Measurements from ENCODE around the gene BCAR1.
"Not testable (repeated sequence)": the region's sequence is repeated elsewhere in the genome, so short reads cannot be mapped to it uniquely, and the experiment has no call there.

BCAR1 gene

DNA sequence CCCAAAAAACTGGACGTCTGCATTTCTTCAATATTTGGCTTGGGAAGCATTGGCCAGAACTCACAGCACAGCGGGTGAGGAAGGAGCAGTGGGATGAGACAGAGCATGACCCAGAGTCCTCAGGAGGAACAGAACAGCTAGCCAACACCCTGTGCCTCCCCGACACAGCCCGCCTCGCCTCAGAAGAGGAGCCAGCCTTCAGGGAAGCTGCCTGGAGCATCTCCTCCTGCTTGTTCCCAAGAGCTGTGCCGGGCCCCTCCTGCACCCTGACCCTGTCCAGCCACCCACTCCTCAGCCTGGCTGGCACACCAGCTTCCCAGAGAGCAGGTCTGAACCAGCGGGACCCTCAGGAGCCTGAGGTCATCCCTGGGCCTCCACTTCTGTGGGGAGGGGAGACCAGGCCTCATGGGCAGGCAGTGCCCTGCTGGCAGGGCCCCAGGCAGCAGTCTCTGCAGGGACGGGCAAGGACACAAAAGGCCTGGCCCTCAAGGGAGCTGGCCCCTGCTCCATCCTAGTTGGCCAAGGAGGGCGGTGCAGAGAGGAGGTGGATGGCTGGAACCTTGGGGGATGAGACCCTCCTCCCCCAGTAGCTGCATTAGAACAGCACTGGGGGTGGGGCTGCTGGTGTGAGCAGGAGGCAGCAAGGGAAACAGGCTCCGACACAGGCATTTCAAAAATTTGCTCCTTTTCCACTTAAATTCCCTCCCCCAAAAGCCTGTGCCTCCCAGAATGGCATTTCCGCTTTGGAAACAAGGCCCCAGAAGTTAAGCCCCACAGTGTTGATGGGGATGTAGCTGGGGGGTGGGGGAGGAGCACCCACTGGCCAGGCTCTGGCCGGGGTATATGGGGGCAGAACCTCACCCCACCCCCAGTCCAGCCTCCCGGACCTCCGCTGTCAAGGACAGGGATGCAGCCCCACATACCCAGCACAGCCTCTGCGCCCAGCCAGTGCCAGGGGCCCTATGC is 1.8 kb upstream of the BCAR1 start:
- DNase-seq: no peak

DNA sequence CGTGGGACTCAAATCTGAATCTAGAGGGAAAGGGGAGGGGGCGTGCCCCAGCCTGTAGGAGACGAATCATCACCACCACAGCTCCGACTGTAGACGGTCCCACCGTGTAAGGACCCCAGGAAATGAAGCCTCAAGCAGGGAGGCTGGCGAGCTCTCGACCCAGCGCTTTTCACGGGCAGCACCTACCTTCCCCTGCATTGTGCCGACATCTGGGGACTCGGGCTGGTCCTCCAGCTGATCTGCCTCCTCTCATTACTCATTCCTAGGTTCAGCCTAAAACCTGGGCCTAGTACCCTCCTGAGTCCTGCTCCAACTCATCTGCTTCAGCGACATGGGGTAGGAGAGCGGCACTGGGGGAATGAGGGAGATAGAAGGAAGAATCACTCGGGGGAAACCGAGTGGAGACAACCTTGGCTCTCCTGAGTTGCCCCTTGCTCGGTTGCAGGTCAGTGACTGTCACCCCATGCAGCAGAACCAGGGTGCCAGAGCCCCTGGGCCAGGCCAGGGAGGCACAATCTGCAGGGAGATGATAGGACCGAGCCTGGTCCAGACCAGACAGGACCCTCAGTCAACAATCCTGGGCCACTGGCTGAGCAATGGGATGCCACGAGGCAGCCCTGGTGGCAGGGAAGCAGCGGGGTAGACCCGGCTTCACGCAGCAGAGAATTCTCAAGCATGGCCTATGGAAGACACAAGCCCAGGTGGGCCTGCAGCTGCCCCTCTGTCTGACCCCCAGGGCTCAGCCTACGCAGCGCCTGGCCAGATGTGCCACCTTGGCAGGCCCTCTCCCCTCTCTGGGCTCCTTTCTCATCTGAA is 833 bp upstream of the BCAR1 start:
- DNase-seq: no peak

- no peak for DNase-seq
These were observed 580 bp downstream of the BCAR1 start for GRCh38 chr16:75250809-75251279.

DNA sequence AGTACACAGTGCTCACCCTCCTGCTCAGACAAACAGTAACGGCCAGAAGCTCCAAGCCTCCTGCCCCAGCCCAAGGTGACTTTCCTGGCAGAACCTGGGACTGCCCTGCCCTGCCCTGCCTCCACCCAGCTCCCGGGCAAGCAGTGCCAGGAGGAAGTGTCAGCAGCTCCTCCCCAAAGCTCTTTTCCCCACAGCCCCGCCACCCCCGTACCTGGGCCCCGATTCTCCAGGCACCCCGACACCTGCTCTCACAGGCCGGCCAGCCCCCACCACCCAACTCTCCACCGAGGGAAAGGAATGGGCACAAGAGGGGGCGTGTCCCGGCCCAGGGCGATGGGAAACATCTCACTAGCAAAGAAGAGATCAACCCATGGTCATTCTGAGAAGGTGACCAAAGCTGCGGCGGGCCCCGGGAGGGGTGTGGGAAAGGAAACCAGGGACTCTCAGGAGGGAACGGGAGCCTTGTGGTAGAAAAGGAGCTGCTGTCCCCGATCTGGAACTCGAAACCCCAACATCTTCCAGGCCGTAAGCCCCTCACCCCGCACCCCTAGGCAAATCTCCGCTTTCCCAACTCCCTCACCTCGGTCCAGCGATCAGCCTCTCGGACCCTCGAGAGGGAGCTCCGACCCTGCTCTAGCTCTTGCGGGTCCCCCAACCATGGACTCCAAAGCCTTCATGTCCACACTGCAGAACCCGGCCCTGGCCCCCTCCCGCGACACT is 1.2 kb downstream of the BCAR1 start:
- DNase-seq: no peak

GRCh38 chr16:75249441-75249840 is 2.0 kb downstream of the BCAR1 start:
- DNase-seq: no peak

- DNase-seq: no peak
These were observed 2.7 kb downstream of the BCAR1 start for GRCh38 chr16:75248536-75249380.

DNA sequence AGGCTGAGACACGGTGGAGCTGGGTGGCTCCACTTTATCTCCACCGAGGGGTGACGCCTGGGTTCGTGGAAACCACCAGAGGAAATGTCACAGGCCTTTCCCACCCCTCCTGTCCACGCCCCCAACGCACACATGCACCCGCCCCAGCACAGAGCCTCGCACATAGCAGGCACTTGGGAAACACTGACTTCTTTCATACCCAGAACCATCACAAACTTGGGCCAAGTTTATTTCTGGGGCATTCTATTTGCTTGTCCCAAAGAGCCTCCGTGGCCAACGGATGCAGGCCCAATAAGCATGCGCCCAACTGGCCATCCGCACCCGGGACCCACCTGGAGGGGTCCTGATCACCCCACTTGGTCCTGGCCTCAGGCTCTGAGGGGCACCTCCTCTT is 3.3 kb downstream of the BCAR1 start:
- DNase-seq: no peak

DNA sequence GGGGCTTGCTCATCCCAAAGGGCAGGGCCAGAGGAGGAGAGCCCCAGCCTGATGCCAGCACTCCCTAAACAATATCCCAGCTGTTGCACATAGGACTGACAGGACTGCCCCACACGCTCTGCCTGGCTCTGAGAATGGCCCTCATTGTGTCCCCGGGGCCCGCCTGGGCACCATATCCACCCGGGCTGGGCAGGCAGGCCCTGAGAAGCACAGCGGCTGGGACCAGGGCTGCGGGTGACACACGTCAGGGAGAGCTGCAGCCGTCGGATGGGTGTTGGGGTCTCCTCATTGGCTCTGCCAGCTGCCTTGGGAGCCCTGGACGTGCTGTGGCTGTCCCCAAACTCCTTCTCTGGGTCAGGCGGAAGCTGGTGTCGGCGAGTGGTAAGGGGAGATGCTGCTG is 4.2 kb downstream of the BCAR1 start:
- no peak for DNase-seq

GRCh38 chr16:75246504-75247205 is 4.8 kb downstream of the BCAR1 start:
- no peak for DNase-seq

DNA sequence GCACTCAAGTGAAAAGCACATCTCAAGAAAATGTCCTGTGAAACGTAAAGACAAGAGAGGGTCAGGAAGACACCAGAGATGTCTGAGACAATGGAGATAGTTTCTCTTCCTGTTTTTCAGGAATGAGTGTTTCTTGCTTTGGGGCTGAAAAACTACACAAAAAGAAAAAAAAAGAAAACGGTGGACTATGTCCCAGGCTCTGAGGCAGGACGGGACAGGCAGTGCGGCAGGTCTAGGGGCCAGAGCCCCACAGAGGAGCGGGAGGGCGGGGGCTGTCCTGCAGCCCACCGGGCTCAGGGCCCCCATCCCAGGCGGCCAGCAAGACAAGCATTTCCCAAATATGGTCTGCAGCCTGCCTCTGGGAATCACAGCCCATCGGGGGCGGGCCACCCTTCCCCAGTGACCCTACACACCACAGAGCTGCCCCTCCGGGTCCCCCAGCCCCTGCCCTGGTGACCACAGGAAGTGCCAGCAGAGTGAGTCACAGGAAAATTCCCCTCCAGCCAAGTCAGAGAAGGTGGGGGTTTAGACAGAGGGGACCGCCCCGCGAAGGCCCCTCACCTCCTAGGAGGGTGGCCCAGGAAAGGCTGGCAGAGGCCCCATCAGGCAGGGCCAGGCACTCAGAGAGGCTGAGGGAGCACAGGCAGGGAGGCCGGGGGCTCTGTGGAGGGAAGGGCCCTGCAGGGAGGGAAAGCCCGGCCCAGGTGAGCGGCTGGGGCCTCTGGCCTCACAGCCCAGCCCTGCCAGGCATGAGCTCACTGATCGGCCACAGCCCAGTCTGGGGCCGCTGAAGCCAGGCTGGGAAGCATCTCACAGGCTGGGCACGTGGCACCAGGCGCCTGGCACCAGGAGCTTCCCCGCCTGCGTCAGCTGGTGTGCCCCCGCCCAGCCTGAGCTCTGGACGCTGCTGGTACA is 6.3 kb downstream of the BCAR1 start:
- DNase-seq: no peak

- no peak for DNase-seq
These were observed 7.1 kb downstream of the BCAR1 start for GRCh38 chr16:75244225-75244809.

DNA sequence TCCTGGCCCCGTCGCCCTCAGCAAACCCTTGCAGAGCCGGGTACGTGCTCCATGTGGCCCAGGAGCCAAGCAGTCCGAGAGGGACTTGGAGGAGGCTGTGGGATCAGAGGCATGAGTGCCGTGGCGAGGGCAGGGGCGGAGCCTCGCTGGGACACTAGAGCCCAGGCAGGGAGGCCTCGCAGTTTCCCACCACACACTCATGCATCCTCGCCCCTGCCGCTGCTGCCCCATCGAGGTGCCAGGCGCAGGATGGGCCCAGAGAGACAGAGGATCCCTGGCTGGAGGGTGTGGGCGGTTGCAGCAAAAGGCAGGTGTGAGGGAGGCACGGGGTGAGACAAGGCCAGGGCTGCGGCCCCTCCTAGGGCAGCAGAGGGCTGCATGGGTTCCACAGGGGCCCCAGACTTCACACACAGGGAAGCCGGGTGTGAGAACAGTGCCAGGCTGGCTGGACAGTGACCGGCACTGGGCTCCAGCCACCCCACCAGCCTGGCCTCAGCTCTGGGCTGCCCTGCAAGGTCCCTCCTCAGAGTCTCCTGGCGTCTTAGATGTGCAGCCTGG is 7.7 kb downstream of the BCAR1 start:
- no peak for DNase-seq

DNA sequence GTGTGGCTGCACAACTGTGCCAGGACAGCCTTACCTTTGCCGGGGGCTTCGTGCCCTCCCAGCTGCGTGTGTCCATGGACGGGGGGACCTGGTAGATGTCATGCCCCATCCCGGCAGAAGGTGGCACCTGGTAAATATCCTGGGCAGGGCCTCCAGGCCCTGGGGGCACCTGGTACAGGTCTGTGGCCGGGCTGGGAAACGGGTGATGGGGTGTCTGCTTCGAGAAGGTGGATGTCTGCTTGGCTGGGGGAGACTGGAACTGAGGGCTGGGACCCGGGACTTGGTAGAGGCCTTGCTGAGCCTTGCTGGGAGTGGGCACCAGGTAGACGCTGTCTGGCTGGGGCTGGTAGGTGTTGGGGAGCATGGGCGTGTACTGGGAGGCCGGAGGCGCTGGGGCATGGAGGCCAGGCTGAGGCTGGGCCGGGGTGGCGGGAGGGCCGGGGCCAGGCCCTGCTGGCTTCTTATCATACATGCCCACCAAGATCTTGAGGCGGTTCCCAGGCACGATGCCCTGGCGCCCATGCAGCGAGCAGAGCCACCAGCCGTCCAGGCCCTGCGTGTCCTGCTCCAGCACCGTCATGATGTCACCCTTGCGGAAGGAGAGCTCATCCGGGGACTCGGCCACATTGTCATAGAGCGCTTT is 8.9 kb downstream of the BCAR1 start:
- not testable (repeated sequence) for DNase-seq

- no peak for DNase-seq
These were observed 9.5 kb downstream of the BCAR1 start for GRCh38 chr16:75241955-75242354.

DNA sequence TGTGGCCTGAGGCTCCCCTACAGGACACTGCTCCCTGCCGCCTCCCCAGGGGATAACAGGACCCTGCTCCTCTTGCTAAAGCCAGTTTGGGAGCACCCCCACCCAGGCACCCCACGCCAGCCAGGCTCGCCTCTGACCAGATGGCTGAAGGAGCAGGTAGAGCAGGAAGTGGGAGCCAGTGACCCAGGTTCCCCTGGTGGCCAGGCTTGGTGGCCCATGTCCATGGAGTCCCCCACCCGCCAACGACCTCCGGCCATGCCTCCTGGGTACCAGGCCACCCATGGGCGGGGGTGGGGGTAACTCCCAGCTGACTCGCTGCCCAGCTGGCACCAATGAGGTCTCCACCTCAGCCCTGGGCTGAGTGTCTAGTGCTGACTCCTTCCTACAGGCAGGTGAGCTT is 10.0 kb downstream of the BCAR1 start:
- no peak for DNase-seq

DNA sequence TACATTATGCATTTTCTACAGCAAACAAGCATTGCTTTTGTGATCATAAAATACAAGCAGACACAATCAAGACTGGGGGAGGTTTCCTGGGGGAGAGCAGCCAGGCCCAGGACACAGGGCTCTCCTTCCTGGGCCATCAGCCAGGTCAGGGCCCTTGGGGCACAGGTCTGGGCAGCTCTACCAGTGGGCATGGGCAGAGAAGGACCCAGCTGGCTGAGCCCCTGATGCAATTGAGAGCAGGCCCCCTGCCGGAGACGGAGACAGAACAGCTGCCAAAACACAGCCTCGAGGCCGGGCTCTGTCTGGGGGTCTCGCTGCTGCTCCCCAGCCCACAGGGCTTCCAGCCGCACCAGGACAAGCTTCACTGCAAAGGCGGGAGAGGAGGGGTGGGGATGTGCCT is 10.8 kb downstream of the BCAR1 start:
- not testable (repeated sequence) for DNase-seq

DNA sequence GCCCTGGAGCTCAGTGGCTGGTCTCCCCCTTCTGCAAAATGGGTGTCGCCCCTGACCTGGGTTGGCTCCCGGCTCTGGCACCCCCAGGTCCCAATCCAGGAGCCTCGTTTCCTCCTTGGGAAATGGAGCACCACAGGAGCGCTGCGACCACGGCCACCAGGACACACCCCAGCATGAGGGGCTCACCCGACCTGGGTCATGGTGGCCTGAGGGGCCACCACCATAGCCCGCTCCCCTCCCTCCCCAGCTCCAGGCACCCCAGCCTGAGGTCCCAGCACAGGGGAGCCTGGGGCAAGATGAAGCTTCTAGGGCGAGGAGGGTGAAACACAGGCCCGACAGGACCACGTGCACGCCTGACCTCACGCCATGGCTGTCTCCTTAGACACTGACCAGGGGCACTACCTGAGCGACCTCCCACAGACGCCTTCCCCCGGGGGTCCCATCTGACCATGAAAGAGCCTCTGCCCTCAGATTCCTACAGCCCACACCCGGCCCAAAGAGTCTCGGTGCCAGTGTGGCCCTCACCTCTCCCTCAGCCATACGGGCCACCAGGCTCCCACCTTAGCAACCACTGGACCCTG is 11.8 kb downstream of the BCAR1 start:
- no peak for DNase-seq

GRCh38 chr16:75238853-75239541 is 12.4 kb downstream of the BCAR1 start:
- DNase-seq: no peak
